Activated CD4-positive, alpha-beta T cell treated with anti-CD3 and anti-CD28 coated beads, Interleukin-2, Interleukin-6, amounts not matched to agents 100 ng/mL and 50 ng/mL, durations not matched to agents 16 hours and 8 hours (primary cell): Measurements from ENCODE around the gene SLC6A6.

Experiments used
- DNase-seq: peaks from one replicate; pipeline ENCODE4 v3.0.0-alpha.2; 2020

SLC6A6 gene

GRCh38 chr3:14473411-14473891 is 71.0 kb downstream of the SLC6A6 start:
- DNase-seq: no peak

- no peak for DNase-seq
These were observed 72.1 kb downstream of the SLC6A6 start for GRCh38 chr3:14474363-14475081.

GRCh38 chr3:14475621-14476020 is 73.2 kb downstream of the SLC6A6 start:
- DNase-seq: no peak

- DNase-seq: no peak
These were observed 74.3 kb downstream of the SLC6A6 start for GRCh38 chr3:14476583-14477265.

DNA sequence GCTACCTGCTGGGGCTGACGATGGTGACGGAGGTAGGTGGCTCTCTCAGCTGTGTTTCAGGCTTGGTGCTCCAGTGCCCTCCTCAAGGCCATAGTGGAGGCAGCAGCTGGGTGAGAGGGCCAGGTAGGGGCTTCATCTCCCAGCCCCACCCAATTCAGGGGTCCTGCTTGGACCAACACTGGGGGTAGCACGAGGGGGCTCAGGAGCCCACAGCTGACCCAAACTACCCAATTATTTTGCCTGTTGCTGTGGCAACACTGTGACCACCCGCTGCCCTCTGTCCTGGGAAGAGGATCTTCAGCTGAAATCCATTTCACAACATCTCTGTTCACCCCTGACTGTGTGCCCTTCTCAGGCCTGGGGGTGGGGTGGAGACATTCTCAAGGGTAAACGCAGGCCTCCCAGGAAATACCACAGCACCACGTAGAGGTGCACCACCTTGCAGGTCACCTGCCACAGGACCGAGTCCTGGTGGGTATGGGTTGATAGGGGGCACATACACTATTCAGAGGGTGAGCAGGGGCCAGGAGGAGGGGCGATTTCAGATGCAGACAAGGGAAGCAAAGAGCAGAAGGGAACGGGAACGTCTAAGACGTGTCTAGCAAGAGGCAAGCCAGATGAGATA is 75.0 kb downstream of the SLC6A6 start:
- DNase-seq: no peak

DNA sequence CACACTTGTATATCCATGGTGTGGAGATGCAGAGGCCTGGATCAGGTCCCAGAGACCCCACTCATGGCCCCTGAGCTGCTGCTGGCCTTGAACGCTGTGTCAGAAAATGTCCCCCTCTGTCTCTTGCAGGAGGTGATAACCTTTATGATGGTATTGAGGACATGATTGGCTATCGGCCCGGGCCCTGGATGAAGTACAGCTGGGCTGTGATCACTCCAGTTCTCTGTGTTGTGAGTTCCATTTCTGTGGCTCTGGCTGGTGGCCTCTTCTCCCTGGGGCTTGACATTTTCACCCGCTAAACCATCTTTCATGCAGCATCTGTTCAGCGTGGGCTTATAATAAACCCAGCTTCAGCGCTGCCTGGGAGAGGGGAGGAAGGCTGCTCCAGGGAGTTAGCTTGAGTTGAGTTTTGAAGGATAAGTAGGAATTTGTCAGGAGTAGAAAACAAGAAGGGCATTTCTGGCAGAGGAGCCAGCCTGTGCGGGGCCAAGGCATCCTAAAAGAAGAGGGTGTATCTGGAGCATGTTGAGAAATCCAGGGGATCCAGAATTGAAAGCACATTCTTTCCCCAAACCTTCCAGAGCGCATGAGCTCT is 76.6 kb downstream of the SLC6A6 start:
- no peak for DNase-seq

DNA sequence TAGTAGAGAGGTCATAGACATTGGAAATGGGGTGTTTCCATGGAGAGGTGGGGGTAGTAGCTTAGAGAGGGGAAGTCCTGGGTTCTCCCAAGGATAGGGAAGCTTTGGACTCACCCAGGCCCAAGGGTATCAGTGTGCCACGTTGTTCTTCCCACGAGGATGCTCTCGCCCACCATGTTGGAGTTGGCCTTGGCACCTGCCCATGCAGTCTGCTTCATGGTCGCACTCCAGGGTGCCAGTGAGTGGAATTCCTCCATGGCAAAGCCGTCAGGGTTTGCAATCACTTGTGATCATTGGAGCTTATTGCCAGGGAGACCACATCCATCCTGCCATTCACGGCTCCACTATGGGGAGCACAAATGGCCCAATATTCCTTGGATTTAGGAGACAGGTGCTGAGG is 77.2 kb downstream of the SLC6A6 start:
- DNase-seq: no peak

DNA sequence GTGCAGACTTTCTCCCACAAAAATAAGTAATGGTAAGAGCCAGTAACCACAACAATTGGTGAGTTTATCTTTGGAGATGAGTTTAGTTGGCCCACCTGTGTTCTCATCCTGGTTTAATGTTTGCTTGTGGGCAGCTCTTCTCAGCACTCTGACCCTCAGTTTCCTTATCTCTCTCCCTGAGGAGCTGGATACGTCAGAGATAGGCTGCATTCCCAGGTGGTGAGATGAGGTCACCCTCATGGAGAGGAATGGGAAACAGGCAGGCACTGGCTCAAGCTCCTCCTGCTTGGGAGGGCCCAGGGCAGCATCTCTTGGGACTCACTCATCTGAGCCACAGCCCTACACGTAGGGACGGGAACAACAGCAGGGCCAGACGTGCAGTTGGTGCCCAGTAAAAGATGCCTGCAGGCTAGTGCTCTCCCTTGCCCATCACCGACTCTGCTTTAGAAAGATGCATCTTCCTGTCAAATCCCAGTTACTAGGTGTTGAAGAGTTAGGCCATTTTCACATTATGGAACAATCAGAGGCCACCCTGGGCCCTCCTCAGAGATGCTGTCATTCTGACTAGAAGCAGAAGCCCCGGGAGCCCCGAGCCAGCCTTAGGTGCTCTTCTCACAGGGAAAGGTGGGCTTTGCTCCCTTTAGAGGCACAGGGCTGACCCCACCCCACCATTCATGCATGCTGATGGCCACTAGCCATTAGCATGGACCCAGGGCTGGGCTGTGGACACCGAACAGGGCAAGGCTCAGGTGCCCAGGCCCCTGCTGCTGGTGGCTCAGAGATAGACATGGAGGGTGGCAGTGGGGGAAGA is 78.0 kb downstream of the SLC6A6 start:
- no peak for DNase-seq

GRCh38 chr3:14481018-14481645 is 78.7 kb downstream of the SLC6A6 start:
- DNase-seq: no peak

DNA sequence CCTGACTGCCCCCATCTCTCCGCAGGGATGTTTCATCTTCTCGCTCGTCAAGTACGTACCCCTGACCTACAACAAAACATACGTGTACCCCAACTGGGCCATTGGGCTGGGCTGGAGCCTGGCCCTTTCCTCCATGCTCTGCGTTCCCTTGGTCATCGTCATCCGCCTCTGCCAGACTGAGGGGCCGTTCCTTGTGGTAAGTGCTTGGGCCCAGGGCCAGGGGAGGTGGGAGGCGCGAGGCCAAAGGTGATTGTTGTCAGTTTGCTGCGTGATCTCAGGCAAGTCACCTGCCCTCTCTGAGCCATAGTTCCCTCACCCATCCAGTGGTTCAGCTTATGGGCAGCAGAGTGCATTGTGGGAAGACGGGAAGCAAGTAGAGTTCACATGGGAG is 79.2 kb downstream of the SLC6A6 start:
- DNase-seq: no peak

GRCh38 chr3:14482271-14482721 is 79.9 kb downstream of the SLC6A6 start:
- DNase-seq: no peak

DNA sequence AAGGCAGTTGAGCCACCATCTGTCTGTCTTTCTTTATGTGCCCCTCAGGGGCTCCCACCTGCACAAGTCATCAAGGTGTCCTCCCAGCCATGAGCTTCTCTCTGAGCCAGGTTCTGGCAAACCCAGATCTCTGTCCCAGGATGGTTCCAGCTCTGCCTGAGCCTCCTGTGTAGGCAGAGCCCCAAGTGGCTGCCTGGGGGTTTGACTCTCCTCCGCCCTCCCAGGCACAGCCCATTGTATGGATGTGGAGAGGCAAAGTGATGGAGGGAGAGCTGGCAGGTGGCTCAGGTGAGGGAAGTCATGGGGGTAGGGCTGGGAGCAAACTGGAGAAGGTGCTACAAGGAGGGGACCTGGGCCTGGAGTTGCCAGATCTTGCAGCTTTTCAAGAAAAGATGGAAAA is 80.9 kb downstream of the SLC6A6 start:
- DNase-seq: no peak

GRCh38 chr3:14484741-14485140 is 82.3 kb downstream of the SLC6A6 start:
- no peak for DNase-seq

- no peak for DNase-seq
These were observed 83.6 kb downstream of the SLC6A6 start for GRCh38 chr3:14485981-14486380.

GRCh38 chr3:14486460-14486859 is 84.1 kb downstream of the SLC6A6 start:
- DNase-seq: no peak

GRCh38 chr3:14487086-14487485 is 84.7 kb downstream of the SLC6A6 start:
- no peak for DNase-seq

GRCh38 chr3:14487821-14488220 is 85.4 kb downstream of the SLC6A6 start:
- no peak for DNase-seq

DNA sequence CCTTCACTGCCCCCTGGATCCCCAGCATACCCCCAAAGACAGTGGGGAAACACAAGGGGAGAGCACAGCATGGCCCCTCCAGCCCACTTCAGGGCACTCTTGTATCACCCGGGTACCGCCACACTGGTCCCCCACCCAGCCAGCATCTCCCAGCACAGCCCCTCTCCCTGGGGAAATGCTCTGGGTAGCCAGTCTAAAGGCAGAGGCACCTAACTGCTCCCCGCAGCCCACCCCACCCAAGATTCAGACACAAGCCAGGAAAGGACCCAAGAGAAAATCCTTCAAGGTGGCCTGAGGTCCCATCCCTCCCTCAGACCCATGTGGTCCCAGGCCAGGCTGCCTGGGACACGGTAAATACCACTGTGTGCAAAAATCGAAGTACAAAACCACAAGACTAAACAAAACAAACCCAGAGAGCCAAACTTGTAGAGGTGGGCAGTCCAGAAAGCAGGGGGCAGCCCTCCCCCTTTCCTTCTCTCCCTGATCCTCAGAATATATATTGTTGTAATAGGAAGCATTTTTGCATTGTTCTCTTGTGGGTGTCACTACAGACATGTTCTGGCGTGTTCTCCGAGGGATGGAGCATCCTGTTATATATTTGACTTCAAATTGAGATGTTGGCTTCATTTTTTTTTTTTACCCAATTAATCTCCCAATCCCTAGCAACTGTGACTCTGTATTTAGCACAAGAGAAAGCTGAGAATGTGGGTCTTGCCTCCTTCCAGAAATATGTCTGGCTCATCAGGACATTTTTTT is 86.1 kb downstream of the SLC6A6 start:
- DNase-seq: no peak

DNA sequence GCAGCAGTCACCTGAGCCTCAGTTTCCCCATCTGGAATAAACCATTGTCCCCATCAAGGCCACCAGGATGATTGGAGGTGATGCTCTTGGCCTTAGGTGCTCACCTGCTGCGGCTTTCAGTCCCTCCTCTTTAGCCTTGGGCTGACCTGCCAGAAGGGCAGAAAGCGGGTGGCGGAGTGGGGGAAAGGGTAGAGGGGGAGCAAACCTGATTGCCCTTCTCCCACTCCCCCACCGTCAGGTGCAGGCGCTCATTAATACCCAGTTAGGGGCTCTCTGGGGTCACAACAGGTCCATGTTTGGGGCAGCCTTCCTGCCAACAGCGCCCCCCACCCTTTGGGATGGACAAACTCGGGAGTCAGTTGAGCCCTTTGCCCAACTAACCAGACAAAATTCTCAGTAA is 87.2 kb downstream of the SLC6A6 start:
- no peak for DNase-seq

DNA sequence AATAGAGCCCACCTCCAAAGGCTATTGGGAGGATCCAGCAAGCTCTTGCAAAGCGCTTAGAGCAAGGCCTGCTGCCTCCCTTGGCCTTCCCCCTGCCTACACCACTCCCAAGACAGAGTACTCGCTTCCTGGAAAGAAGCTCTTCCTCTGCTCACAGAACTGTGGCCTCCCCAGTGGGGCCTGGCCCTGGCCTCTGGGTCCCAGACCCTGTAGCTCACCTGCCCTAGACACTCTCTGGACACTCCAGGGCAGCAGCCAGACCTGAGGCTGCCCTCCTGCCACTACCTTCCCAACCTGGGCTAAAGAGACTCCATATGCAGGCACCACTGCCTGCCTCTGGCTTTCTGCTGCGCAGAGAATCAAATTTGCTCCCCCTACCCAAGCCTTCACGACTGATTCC is 87.8 kb downstream of the SLC6A6 start:
- no peak for DNase-seq

DNA sequence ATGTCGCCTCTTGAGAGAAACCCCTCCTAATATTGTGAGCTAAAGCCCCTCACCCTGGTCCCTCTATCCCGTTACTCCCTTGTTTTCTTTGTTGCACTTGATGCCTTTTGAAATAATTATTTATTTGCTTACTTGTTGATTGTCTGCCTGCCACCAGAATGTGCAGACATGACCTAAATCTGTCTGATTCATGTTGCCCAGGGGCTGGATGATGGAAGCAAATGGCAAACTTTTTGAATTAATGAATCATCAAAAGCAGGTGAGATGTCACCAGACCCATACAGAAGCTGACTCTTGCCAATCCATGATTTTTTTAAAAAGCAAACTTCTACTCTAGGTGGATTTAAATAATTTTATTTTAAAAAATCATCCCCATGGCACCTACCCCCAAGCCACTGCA is 88.4 kb downstream of the SLC6A6 start:
- DNase-seq: no peak
